ENCODE data around the gene NDUFB7.

GRCh38 chr19:14611051-14611450 lies 39.2 kb upstream of the NDUFB7 start:
- TF ChIP-seq CTCF (conservative IDR thresholded peaks at IDR 0.05) (no peak), EZH2 (IDR thresholded peaks at IDR 0.05; ENCODE audit: low read depth) (no peak)
